ENCODE data around the gene DNAH1.

DNA sequence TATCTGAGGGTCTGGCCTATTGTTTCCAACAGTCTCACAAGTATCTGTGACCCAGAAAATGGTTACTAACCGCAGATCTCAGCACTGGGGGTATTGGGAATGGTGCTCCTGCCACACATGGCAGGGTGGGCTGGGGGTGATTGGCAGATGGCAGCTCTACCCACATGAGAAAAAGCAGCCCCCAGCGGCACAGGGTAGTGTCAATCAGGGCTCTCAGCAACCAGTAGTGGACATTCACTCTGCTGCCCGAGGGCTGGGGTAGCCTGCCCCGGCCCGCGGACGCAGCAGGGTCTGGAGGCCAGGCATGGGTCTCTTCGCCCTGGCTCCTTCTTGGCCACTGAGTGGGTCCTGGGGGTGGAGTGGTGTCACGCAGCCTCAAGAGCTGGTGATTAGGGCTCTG, 8.6 kb downstream of the DNAH1 start:
- TF ChIP-seq, protein P1, sequence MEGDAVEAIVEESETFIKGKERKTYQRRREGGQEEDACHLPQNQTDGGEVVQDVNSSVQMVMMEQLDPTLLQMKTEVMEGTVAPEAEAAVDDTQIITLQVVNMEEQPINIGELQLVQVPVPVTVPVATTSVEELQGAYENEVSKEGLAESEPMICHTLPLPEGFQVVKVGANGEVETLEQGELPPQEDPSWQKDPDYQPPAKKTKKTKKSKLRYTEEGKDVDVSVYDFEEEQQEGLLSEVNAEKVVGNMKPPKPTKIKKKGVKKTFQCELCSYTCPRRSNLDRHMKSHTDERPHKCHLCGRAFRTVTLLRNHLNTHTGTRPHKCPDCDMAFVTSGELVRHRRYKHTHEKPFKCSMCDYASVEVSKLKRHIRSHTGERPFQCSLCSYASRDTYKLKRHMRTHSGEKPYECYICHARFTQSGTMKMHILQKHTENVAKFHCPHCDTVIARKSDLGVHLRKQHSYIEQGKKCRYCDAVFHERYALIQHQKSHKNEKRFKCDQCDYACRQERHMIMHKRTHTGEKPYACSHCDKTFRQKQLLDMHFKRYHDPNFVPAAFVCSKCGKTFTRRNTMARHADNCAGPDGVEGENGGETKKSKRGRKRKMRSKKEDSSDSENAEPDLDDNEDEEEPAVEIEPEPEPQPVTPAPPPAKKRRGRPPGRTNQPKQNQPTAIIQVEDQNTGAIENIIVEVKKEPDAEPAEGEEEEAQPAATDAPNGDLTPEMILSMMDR (conservative IDR thresholded peaks at IDR 0.05; ENCODE audit: low read depth in 2 of 2) = no peak
- TF ChIP-seq EZH2phosphoT487 (IDR thresholded peaks at IDR 0.05; ENCODE audit: unreplicated experiment) (no peak), POLR2AphosphoS5 (IDR thresholded peaks at IDR 0.05; ENCODE audit: low read depth) (no peak)

Measured in GM23338 (cell line).